Adrenal gland (tissue), 5 donors: ENCODE data around the gene ATXN10.

Experiments
- CTCF ChIP-seq, 6 experiments: fragments of 450-650 bp in 4 of 6; fragments of 200-600 bp in 2 of 6; sonication (generic) in 1 of 6; IDR thresholded peaks; 1 replicate in 5 of 6; 2 replicates in 1 of 6; pipeline versions ENCODE4 v1.5.1 to v1.8.0; 2016 to 2021; ENCODE audit warnings: antibody characterized with exemption in 6 of 6, mild to moderate bottlenecking in 2 of 6, moderate library complexity in 1 of 6
- POLR2A ChIP-seq, 2 donors: fragments of 450-650 bp; IDR thresholded peaks; one replicate each; pipeline ENCODE4 v1.6.1; 2017; ENCODE audit warnings: antibody characterized with exemption in 2 of 2, mild to moderate bottlenecking in 2 of 2, moderate library complexity in 1 of 2
- donor health status: DM: no; HTN: no; CAD: no.

GRCh38 chr22:45640291-45640940 is 31.2 kb upstream of the ATXN10 start:
- TF ChIP-seq CTCF (IDR thresholded peaks at IDR 0.05) = no peak
- no peak for TF ChIP-seq POLR2A (IDR thresholded peaks at IDR 0.05)
